NCI-H1694 (cell line): ENCODE results near the gene GASK1A.

ENCODE experiments used
- DNase-seq: peaks from one replicate; lab custom pipeline; 2025; lab: John Stamatoyannopoulos, UW

The GASK1A gene

DNA sequence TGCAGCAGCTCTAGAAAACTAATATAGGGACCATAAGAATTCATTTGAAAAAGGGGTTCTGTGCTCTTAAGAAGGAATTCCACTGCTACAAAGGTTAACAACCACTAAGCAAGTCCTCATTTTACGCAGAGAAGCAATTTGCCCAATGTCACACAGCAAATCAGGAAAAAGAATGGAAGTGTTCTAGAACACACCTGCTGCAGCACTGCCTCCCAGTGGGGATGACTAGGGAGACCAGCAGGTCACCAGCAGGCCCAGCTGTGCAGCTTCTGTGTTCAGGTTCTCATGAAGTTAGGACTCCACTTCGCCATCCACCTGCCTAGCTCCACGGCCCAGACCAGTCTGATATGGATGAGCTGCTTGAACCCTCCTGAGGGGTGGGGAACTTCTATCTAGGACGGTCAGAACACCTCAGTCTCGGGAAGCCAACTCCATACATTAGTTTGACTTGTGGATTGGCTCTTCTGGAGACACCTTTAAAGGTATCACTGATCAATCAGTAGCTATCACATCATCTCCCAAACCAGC lies 108.2 kb downstream of the GASK1A start:
- no peak for DNase-seq

GRCh38 chr3:43089081-43089480 lies 110.0 kb downstream of the GASK1A start:
- DNase-seq: no peak

- DNase-seq: no peak
Observed at GRCh38 chr3:43090238-43090637, 111.1 kb downstream of the GASK1A start.

- DNase-seq: no peak
Observed at GRCh38 chr3:43091481-43091880, 112.4 kb downstream of the GASK1A start.

DNA sequence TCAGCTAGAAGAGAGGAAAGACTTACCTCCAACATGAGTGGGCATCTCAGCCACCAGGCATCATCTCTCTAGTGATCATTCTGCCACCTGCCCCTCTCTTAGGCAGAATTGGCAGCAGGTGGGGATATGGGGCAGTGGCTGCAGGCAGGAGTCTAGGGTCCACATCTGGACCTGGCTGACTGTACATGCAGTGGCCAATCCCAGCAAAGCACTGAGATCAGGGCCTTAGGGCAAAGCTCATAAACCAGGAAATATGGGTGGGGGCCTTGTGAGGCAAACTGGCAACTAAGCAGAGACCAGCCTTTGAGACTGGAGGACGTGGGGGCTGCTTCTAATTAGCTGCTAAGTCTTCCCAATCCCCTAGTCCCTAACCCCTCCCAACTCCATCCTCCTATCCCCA lies 113.9 kb downstream of the GASK1A start:
- no peak for DNase-seq

GRCh38 chr3:43093974-43094373 lies 114.9 kb downstream of the GASK1A start:
- no peak for DNase-seq

DNA sequence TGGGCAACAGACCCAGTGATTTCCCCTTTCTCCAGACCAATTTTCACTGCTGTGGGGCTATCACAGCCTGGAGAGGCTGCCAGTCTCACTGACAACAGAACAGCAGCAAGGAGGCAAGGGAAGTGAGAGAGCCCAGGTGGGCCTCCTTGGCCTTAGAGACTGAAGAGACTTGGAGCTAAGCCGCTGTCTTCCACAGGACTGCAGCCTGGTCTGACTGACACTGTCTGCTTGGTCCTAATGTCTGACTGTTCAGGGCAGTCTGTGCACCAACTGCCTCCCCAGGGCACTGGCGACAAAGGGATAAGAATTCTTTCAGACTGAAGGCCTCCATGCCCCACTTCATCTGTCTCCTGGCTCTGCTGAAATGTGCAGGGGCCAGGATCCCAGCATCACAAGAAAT lies 115.3 kb downstream of the GASK1A start:
- DNase-seq: no peak

DNA sequence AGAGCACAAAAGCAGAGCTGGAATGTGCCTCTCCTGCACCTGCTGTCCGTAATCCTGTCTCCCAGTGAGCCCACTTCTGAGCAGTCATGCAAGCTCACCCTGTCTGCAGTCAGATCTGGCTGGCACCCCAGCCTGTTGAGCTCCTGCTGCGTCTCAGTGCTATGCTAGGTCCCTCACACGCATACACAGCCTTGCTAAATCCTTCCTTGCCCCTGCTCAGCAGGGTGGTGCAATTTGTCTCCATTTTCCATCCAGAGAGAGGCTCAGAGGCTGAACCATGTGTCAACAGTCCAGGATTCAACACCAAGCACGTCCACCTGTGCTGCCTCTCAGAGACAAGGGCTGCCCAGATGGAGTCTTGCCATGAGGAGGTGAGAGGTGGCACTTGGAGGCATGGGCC lies 115.7 kb downstream of the GASK1A start:
- no peak for DNase-seq

- DNase-seq: no peak
Observed at GRCh38 chr3:43095370-43095769, 116.3 kb downstream of the GASK1A start.

DNA sequence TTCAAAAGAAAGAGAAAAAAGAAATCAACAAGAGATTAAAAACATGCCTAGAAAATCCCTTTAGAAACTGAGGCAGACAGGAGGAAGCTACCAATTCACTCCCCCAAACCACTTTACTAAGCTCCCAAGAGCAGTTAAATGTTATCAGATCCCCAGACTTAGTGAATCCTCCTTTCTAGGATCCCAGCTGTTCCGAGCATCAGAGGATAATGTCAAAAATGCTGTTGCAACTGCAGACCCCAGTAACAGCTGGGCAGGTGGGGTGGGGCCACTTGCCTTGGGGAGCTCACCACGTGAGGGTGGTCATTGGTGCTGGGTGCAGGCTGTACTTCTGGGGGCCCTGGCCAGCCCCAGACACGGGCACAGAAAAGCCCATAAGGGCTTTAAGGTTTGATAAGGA lies 117.7 kb downstream of the GASK1A start:
- DNase-seq: no peak

- DNase-seq: no peak
Observed at GRCh38 chr3:43097400-43098080, 118.4 kb downstream of the GASK1A start.

GRCh38 chr3:43098761-43099160 lies 119.7 kb downstream of the GASK1A start:
- no peak for DNase-seq

GRCh38 chr3:43102773-43103480 lies 123.8 kb downstream of the GASK1A start:
- DNase-seq: no peak

DNA sequence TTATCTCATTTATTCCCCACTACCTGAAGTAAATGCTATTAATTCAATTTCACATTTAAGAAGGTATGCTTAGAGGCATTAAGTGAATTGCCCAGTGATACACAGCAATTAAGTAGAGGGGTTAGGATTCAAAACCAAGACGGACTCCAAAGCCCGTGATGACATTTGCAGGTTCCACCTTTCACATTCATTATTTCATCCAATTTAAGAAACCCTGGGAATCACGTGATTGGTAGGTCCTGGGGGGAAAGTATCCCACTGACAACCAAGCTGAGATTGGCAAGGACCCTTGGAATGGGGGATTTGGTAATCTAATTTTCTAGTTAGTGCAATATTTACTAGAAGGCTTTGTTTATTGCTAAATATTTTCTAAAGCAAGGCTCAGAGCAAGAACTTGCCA lies 124.9 kb downstream of the GASK1A start:
- DNase-seq: no peak

DNA sequence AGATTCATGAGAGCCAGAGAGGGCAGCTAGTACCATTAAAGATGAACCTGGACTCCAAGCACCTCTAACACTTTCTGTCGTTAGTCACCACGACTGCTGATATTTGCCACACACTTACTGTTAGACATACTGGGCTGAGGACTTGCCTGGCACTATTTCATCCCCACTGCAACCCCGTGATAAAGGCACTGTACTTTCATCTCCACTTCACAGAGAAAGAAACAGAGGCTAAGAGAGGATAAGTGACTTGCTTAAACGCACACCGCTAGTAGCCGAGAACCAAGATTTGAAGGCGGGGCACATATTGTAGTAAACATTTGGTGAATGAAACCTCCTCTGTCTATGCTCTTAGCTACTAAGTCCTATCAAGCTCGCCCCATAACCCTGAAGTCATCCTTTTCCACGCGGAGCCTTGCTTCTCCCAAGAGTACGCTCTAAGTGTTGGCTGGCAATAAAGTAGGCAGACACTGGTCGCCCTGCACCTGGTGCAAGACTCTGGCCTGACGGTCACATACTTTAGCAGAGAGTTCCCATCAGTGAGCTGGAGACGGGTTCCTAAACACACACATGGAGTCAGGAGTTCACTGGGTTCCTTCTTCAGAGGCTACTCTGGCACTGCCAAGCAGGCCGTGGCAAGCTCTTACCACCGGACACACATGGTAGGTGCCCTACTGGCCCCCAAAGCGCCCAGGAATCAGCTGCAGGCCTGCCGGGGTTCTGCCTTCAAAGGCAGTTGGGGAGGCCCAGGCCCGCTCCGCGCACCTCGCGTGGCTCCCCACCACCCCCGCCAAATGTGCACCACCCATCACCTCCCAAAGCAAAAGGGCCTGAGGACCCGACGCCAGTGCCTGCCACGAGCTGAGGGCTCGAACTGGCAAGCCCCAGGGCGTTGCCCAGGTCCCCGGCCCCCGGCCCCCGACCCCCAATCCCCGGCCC lies 125.8 kb downstream of the GASK1A start:
- no peak for DNase-seq

DNA sequence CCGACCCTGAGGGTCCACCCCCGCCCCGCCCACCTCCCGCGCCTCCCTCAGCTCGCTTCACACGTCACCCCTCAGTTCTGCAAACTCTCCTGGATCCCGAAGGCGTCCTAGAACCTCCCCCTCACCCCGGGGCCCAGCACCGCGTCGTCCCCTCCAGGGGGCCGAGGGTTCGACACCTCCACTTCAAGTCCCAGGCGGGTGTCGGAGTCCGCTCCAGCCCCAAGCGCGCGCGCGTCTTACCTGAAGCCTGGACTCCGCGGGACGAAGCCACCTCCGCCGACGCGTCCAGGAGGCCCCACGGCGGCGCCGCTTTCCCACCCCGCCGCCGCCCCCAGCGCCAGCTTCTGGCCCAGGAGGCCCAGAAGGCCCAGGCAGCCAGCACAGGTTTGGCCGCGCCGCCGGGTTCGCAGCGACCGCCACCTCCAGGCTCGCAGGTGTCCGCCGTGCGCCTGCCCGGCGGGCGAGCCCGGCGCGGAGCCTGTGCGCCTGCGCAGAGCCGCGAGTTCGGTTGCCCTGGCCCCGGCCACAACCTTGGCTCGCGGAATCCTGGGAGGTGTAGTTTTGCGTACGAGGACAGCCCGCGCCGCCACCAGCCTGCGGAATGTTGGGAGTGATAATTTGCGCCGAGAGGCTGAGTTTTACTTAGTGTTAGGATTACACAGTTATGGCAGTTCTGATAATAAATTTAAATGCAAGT lies 126.6 kb downstream of the GASK1A start, which contains the start of gene POMGNT2:
Gene POMGNT2, minus strand, starts transcription at position 484 of the 697 bp plus-strand sequence. CDS start 24,648 bp downstream, outside the sequence.
- peak; percentile 22 for DNase-seq

DNA sequence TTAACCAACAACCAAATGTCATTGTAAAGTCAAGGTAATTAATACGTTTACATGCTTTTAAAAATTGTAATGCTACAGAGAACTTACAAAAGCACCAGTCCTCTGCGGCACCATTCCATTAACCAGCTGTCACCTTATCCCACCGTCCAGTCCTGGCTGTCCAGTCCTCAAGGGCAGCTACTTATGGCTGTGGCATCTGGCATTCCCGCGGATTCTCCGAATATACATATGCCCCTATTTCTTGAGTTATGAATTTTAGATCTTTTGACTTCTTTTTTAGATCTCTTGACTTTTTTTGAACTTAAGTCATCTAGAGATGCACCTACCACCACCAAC lies 127.2 kb downstream of the GASK1A start:
- DNase-seq: no peak
